Measurements from ENCODE around the gene RIMS1. TPM values are rescaled to one million over a fixed set of nuclear protein-coding genes. Genes with fewer than 3 reads are reported as not detected.

RIMS1 gene
- polyA plus RNA-seq, 4 donors: 1.4 to 2.9 (median 2.2) TPM

GRCh38 chr6:72216222-72217068, 330.1 kb downstream of the RIMS1 start:
- DNase-seq (ENCODE audit: low read depth in 4 of 4, low spot score in 3 of 4): no peak

- no peak for DNase-seq (ENCODE audit: low read depth in 4 of 4, low spot score in 3 of 4)
Observed at GRCh38 chr6:72217626-72218025, 331.3 kb downstream of the RIMS1 start.

GRCh38 chr6:72218125-72218524, 331.8 kb downstream of the RIMS1 start:
- DNase-seq (ENCODE audit: low read depth in 4 of 4, low spot score in 3 of 4): no peak

GRCh38 chr6:72219536-72219935, 333.2 kb downstream of the RIMS1 start:
- no peak for DNase-seq (ENCODE audit: low read depth in 4 of 4, low spot score in 3 of 4)

GRCh38 chr6:72238021-72238420, 351.7 kb downstream of the RIMS1 start:
- DNase-seq (ENCODE audit: low read depth in 4 of 4, low spot score in 3 of 4): no peak

- no peak for DNase-seq (ENCODE audit: low read depth in 4 of 4, low spot score in 3 of 4)
Observed at GRCh38 chr6:72238900-72239299, 352.6 kb downstream of the RIMS1 start.

GRCh38 chr6:72245565-72245964, 359.2 kb downstream of the RIMS1 start:
- DNase-seq (ENCODE audit: low read depth in 4 of 4, low spot score in 3 of 4): peak; percentile 1 to 21 (median 2)

- no peak for DNase-seq (ENCODE audit: low read depth in 4 of 4, low spot score in 3 of 4)
Observed at GRCh38 chr6:72246926-72247325, 360.6 kb downstream of the RIMS1 start.

GRCh38 chr6:72248621-72249020, 362.3 kb downstream of the RIMS1 start:
- no peak for DNase-seq (ENCODE audit: low read depth in 4 of 4, low spot score in 3 of 4)

GRCh38 chr6:72250664-72251063, 364.3 kb downstream of the RIMS1 start:
- DNase-seq (ENCODE audit: low read depth in 4 of 4, low spot score in 3 of 4): no peak

- DNase-seq (ENCODE audit: low read depth in 4 of 4, low spot score in 3 of 4): no peak
Observed at GRCh38 chr6:72260489-72260888, 374.1 kb downstream of the RIMS1 start.

GRCh38 chr6:72261554-72261953, 375.2 kb downstream of the RIMS1 start:
- no peak for DNase-seq (ENCODE audit: low read depth in 4 of 4, low spot score in 3 of 4)

- DNase-seq (ENCODE audit: low read depth in 4 of 4, low spot score in 3 of 4): no peak
Observed at GRCh38 chr6:72262254-72262653, 375.9 kb downstream of the RIMS1 start.

- DNase-seq (ENCODE audit: low read depth in 4 of 4, low spot score in 3 of 4): no peak
Observed at GRCh38 chr6:72267470-72267869, 381.1 kb downstream of the RIMS1 start.

GRCh38 chr6:72271531-72271930, 385.2 kb downstream of the RIMS1 start:
- DNase-seq (ENCODE audit: low read depth in 4 of 4, low spot score in 3 of 4): no peak

GRCh38 chr6:72272958-72273357, 386.6 kb downstream of the RIMS1 start:
- DNase-seq (ENCODE audit: low read depth in 4 of 4, low spot score in 3 of 4): no peak

GRCh38 chr6:72275888-72276287, 389.5 kb downstream of the RIMS1 start:
- no peak for DNase-seq (ENCODE audit: low read depth in 4 of 4, low spot score in 3 of 4)

- no peak for DNase-seq (ENCODE audit: low read depth in 4 of 4, low spot score in 3 of 4)
Observed at GRCh38 chr6:72282201-72282600, 395.9 kb downstream of the RIMS1 start.

- DNase-seq (ENCODE audit: low read depth in 4 of 4, low spot score in 3 of 4): no peak
Observed at GRCh38 chr6:72283571-72283970, 397.2 kb downstream of the RIMS1 start.

GRCh38 chr6:72286911-72287311, 400.6 kb downstream of the RIMS1 start:
- no peak for DNase-seq (ENCODE audit: low read depth in 4 of 4, low spot score in 3 of 4)

GRCh38 chr6:72287801-72288200, 401.5 kb downstream of the RIMS1 start:
- no peak for DNase-seq (ENCODE audit: low read depth in 4 of 4, low spot score in 3 of 4)

GRCh38 chr6:72288592-72288991, 402.2 kb downstream of the RIMS1 start:
- no peak for DNase-seq (ENCODE audit: low read depth in 4 of 4, low spot score in 3 of 4)

- no peak for DNase-seq (ENCODE audit: low read depth in 4 of 4, low spot score in 3 of 4)
Observed at GRCh38 chr6:72290620-72291019, 404.3 kb downstream of the RIMS1 start.

All from left renal pelvis (tissue), 4 donors.